HS-27A (cell line): ENCODE measurements around the gene PHF21A.
"Not testable (repeated sequence)": the region's sequence is repeated elsewhere in the genome, so short reads cannot be mapped to it uniquely, and the experiment has no call there.

Experiments
- DNase-seq: peaks from one replicate; pipeline ENCODE4 v3.0.0-alpha.2; 2012; ENCODE audit warnings: low read depth, missing footprints

Gene PHF21A

GRCh38 chr11:45983471-45983845 lies 137.8 kb downstream of the PHF21A start:
- DNase-seq: no peak

GRCh38 chr11:45982656-45983470 lies 138.4 kb downstream of the PHF21A start:
- DNase-seq: no peak

DNA sequence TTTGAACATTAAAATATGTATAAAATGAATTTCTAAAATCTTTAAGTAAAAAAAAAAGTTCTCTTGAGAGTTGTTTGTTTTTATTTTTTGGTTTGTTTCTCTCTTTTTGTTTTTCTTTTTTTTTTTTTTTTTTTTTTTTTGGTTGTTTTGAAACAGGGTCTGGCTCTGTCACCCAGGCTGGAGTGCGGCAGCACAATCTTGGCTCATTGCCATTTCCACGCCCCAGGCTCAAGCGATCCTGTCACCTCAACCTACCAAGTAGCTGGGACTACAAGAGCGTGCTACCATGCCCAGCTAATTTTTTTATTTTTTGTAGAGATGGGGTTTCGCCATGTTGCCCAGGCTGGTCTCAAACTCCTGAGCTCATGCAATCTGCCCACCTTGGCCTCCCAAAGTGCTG lies 139.4 kb downstream of the PHF21A start:
- DNase-seq: not testable (repeated sequence)

DNA sequence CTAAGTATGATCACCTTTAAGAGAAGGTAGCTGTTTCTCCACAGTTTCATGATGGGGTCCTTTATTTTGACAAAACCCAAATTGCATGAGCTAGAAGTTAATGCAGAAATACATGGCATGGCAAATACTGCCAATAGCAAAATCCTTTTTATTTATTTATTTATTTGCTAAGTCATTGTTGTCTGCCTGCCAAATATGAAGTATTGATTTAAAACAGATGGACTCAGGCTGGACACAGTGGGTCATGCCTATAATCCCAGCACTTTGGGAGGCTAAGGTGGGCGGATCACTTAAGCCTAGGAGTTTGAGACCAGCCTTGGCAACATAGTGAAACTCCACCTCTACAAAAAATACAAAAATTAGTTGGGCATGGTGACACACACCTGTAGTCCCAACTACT lies 146.4 kb downstream of the PHF21A start:
- DNase-seq: no peak

GRCh38 chr11:45973601-45974000 lies 147.7 kb downstream of the PHF21A start:
- DNase-seq: no peak

DNA sequence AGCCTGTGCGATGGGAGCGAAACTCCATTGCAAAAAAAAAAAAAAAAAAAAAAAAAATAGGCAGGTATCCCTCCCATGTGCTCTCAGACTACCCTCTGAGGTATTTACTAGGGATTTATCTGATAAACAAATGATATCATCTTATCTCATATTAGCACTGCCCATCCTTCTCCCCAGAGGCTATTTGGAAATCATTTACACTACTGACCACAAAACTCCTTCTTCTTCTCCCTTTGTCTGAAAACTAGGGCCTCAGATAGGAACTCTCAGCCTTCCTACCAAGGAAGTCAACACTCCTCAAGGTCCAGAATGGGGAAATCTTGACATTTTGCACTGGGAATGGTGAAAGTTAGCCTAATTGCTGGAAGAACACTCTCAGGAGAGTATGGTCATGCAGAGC lies 152.4 kb downstream of the PHF21A start:
- no peak for DNase-seq

- DNase-seq: no peak
Measured at GRCh38 chr11:45967506-45967905, 153.7 kb downstream of the PHF21A start.

GRCh38 chr11:45964911-45965389 lies 156.3 kb downstream of the PHF21A start:
- peak; percentile 51 for DNase-seq

- no peak for DNase-seq
Measured at GRCh38 chr11:45961751-45962240, 159.5 kb downstream of the PHF21A start.

DNA sequence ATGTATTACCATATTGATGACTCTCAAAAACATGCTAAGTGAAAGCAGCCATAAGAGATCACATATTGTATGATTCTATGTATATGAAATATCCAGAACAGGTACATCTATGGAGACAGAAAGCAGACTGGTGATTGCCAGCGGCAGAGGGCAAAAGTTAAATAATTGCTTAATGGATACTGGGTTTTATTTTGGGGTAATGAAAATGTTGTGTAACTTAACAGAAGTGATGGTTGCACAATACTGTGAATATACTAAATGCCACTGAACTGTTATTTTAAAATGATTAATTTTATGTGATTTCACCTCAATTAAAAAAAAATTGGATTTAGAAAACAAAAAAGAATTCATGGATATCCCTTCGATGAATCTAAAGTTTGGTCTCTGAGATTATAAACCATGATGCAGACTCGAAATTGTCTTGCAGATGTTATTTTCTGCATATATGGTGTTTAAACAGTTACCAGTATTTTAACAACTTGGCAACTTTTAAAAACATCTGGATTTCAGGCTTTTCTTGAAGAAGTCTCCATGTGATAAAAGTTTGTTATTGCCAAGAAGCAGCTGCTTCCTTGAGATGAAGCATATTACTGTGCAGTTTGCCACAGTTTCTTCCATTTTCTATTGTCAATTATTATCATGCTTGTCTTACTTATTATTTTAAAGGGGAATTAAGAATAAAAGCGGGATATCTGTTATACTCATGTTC lies 160.7 kb downstream of the PHF21A start:
- no peak for DNase-seq

- DNase-seq: no peak
Measured at GRCh38 chr11:45959851-45960250, 161.4 kb downstream of the PHF21A start.

DNA sequence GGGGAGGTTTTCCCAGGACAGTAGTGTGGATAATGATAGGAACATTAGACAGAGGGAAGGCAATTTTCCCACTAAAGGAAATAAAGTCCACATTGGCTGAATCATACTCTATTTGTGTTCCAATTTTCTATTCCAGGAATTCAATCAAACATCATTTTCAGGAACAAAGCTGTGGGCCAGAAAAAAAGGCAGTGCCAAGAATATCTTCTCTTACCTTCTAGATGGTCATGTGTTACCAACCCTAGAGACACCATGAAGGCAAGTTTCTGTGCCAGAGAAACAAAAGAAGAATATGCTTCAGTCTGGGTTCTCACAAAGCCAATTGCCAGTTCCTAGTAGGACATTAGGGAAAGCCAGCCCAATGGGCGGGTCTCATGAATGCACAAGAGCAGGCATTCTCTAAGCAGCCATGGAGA lies 171.3 kb downstream of the PHF21A start:
- no peak for DNase-seq

GRCh38 chr11:45948356-45948755 lies 172.9 kb downstream of the PHF21A start:
- DNase-seq: no peak

DNA sequence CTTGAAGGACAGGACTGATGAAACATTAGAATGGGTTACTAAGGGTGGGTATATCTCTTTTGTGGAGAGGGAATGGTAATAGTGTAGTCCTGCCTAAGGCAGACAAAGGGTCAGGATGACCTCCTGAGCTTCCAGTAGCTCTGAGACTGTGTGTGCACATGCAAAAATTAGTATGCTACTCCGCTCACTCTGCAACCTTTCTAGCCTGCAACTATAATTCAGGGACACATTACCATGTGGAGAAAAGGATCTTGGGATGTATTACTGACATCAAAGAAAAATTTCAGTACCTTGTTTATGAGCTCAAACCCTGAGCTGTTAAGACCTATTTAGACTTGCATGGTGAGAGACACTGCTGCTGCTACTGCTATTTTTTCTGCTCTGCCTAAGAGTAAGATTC lies 173.4 kb downstream of the PHF21A start:
- no peak for DNase-seq

GRCh38 chr11:45945397-45945999 lies 175.8 kb downstream of the PHF21A start:
- DNase-seq: no peak

DNA sequence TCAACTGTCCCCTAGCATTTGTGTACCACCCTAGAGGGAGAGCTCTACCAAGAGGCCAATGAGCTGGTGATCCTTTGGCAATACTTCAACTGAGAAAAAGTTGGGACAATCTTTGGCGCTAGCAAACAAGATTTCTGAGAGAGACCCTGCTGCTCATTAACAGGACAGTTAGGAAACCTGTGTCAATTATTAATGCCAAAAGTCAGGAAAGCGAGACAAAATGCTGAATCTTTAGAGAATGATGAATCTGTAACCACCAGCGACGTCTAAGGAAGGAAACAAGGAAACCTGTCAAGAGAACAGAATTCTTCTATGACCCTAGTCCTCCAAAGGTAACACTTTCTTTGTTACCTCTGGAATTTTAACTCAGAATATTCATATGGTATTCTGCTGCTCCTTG lies 178.9 kb downstream of the PHF21A start:
- no peak for DNase-seq

- DNase-seq: no peak
Measured at GRCh38 chr11:45941285-45941684, 180.0 kb downstream of the PHF21A start.

DNA sequence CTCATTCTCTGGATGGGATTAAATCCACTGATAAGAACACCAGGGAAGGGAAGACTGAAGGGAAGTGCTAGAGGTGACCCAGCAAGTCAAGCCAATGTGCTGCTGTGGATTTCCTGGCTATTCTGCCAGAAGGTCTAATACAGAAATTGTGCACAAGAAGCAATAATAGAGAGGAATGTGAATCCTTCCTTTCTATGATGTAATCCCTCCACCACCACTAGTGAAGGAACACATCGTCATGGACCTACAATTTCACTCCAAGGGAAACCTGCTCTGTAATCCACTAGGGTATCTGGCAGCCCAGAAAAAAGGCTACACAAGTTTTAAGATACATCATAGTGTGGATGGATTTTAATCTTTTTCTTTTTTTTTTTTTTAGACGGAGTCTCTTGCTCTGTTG lies 181.4 kb downstream of the PHF21A start:
- no peak for DNase-seq

DNA sequence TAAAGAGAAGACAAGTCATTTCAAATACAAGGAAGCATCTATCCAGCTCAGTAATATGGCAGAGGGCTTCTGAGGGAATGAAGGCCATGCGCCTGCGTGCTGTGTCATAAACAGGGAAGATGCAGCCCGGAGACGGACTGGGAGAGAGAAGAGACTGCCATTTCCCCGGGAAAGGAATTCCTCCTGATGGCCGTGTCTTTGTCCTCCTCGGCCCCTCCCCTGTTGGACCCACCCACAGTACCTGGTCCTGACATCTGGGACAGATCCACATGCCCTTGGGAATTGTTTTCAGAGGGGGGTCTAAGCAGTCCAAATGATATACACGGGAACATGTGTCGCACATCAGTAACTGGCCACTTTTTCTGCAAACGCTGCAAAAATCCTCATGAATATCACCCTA lies 183.3 kb downstream of the PHF21A start:
- DNase-seq: no peak

- DNase-seq: no peak
Measured at GRCh38 chr11:45936511-45937054, 184.7 kb downstream of the PHF21A start.

GRCh38 chr11:45935349-45936064 lies 185.7 kb downstream of the PHF21A start:
- DNase-seq: no peak
